Duodenal mucosa (tissue), 2 donors: ENCODE results near the gene SESTD1.
"Not testable (repeated sequence)": the region's sequence is repeated elsewhere in the genome, so short reads cannot be mapped to it uniquely, and the experiment has no call there.

Experiments used
- H3K27ac ChIP-seq: one replicate; pipeline ENCODE4 v1.7.0; 2013; ENCODE audit warnings: low read depth, low read length
- H3K27me3 ChIP-seq, 2 donors: one replicate each; pipeline ENCODE4 v1.7.0; 2013; ENCODE audit warnings: low read length in 2 of 2, control low read depth in 1 of 2; ENCODE audit not compliant: insufficient read depth in 2 of 2, control insufficient read depth in 1 of 2
- H3K36me3 ChIP-seq, 2 donors: one replicate each; pipeline ENCODE4 v1.7.0; 2013; ENCODE audit warnings: low read length in 2 of 2, control low read depth in 1 of 2; ENCODE audit not compliant: insufficient read depth in 2 of 2, control insufficient read depth in 1 of 2
- H3K4me1 ChIP-seq, 2 donors: one replicate each; pipeline ENCODE4 v1.7.0; 2013; ENCODE audit warnings: low read length in 2 of 2, control low read depth in 1 of 2; ENCODE audit not compliant: insufficient read depth in 2 of 2, control insufficient read depth in 1 of 2
- H3K4me3 ChIP-seq, 2 donors: one replicate each; pipeline ENCODE4 v1.7.0; 2013; ENCODE audit warnings: low read length in 2 of 2, low read depth in 1 of 2
- H3K9ac ChIP-seq, 2 donors: one replicate each; pipeline ENCODE4 v1.7.0; 2013; ENCODE audit warnings: low read length in 2 of 2, low read depth in 1 of 2
- H3K9me3 ChIP-seq, 2 donors: one replicate each; pipeline ENCODE4 v1.7.0; 2013; ENCODE audit warnings: low read length in 2 of 2, control low read depth in 1 of 2; ENCODE audit not compliant: control insufficient read depth in 1 of 2

SESTD1 gene

DNA sequence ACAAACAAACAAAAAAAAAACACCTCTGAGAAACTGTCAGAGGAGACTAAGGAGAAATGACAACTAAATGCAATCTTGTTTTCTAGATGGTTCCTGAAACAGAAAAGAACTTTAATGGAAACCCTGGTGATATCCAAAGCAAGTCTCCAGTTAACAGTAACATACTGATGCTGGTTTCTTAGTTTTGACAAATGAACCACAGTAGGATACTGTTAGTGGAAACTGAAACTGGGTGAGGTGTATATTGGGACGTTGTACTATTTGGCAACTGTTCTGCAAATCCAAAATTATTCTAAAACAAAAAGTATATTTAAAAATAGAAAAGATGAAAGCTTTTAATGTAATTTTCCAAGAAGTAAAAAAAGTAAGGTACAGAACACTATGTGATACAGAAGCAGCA lies 11.4 kb downstream of the SESTD1 start:
- Histone ChIP-seq H3K4me1 (peaks cover 0 to 4% of the 10 kb centered on the region in 2 donors), H3K9ac (no peak overlapping the region), H3K27ac (no peak overlapping the region), H3K9me3 (peaks cover 0 to 3% of the 10 kb centered on the region in 2 donors), H3K4me3 (no peak overlapping the region), H3K27me3 (no peaks in the 10 kb centered on the region), H3K36me3 (no peaks in the 10 kb centered on the region)

DNA sequence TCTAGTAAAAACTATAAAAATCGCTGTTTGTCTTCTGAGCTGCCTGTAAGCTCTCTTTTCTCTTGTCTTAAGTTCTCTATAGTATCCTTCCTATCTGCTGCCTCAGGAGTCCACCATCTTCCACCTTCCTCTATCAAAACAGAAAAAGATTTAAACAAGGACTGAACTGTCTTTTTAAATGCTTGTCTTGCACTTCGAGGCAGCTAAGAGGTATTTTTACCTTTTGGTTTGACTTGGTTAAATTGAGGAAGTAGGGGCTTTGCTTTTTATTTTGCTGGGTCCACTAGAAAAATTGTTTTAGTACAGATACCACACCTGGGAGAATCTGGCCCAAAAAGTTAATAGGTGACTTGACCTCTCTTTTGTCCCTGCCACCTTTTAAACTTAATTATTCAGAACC lies 12.2 kb downstream of the SESTD1 start:
- Histone ChIP-seq H3K4me3 (no peak overlapping the region), H3K27me3 (no peaks in the 10 kb centered on the region), H3K9me3 (peaks cover 0 to 3% of the 10 kb centered on the region in 2 donors), H3K4me1 (peaks cover 0 to 3% of the 10 kb centered on the region in 2 donors), H3K27ac (no peak overlapping the region), H3K36me3 (no peaks in the 10 kb centered on the region), H3K9ac (no peak overlapping the region)

DNA sequence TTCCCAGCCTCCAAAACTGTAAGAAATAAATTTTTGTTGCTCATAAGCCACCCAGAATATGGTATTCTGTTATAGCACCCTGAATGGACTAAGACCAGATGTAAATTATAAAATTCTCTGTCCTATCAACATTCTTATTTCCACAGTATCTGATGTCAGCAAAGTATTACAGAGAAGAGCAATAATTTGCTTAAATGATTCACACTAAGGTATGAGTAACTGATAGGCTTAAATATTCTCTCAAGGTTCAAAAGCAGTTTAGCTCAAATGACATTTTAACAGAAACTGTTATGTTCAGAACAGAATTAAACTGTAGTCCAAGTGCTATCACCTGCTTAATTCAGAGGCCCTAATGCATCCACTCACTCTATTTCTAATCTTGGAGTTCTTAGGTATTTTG lies 12.8 kb downstream of the SESTD1 start:
- H3K9ac ChIP-seq = no peak overlapping the region

DNA sequence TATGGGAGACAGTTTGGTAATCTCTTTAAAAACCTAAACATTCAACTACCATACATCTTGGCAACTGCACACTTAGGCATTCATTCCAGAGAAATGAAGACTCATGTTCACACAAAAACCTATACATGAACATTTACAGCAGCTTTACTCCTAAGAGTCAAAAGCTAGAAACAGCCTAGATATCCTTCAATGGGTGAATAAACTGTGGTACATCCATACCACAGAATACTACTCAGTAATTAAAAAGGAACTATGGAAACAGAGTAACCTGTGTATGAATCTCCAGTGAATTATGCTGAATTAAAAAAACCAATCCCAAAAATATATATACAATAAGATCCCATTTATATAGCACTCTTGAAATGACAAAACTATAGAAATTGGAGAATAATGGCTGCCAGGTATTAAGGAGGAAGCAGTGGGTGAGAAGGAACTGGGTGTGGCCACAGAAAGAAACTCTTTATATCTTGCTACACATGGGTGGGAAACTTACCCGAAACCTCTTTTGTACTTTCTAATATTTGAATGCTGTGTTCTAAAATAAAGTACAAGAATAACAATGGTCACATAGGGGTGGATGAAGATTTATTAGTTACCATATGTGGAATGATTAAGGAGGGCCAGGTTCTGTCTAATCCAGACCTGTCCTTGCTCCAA lies 13.7 kb downstream of the SESTD1 start:
- Histone ChIP-seq H3K9me3 (peaks cover 0 to 3% of the 10 kb centered on the region in 2 donors), H3K9ac (no peak overlapping the region), H3K27me3 (no peaks in the 10 kb centered on the region), H3K4me1 (peaks cover 0 to 3% of the 10 kb centered on the region in 2 donors), H3K36me3 (no peaks in the 10 kb centered on the region), H3K27ac (no peak overlapping the region), H3K4me3 (no peak overlapping the region)

More for the DNA sequence above, 12.8 kb downstream of the SESTD1 start:
- no peaks in the 10 kb centered on the region for H3K36me3 ChIP-seq
- H3K27ac ChIP-seq = no peak overlapping the region
- no peaks in the 10 kb centered on the region for H3K27me3 ChIP-seq
- peaks cover 0 to 3% of the 10 kb centered on the region in 2 donors for H3K9me3 ChIP-seq
- H3K4me1 ChIP-seq = peaks cover 0 to 3% of the 10 kb centered on the region in 2 donors
- no peak overlapping the region for H3K4me3 ChIP-seq

DNA sequence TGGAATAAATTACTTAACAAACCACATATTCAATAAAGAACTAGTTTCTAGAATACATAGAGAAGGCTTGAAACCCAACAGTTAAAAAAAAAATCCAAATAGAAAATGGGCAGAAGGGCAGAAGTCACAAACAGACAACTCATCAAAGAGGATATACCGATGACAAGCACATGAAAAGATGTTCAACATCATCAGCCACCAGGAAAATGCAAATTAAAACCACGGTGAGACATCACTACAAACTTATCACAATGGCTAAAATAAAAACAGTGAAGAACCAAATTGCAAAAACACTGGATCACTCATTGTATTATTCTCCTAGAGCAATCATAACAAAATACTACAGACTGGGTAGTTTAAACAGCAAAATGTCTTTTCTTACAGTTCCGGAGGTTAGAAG lies 14.5 kb downstream of the SESTD1 start:
- no peak overlapping the region for H3K4me3 ChIP-seq
- no peaks in the 10 kb centered on the region for H3K27me3 ChIP-seq
- H3K36me3 ChIP-seq = no peaks in the 10 kb centered on the region
- H3K27ac ChIP-seq = no peak overlapping the region
- peaks cover 0 to 3% of the 10 kb centered on the region in 2 donors for H3K4me1 ChIP-seq
- H3K9me3 ChIP-seq = peaks cover 0 to 3% of the 10 kb centered on the region in 2 donors
- H3K9ac ChIP-seq = no peak overlapping the region

DNA sequence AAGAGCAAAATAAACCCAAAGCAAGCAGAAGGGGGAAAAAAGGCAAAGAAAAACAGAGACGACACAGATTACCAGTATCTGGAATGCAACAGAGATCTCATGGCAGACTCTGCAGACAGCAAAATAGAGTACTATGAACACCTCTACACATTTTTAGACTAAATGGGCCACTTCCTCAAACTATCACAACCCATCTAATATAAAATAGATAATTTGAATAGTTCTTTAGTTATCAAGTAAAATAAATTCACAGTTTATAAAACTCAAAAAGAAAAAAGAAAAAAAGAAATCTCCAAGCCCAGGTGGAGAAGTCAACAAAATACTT lies 16.6 kb downstream of the SESTD1 start:
- no peaks in the 10 kb centered on the region for H3K27me3 ChIP-seq
- no peaks in the 10 kb centered on the region for H3K36me3 ChIP-seq

DNA sequence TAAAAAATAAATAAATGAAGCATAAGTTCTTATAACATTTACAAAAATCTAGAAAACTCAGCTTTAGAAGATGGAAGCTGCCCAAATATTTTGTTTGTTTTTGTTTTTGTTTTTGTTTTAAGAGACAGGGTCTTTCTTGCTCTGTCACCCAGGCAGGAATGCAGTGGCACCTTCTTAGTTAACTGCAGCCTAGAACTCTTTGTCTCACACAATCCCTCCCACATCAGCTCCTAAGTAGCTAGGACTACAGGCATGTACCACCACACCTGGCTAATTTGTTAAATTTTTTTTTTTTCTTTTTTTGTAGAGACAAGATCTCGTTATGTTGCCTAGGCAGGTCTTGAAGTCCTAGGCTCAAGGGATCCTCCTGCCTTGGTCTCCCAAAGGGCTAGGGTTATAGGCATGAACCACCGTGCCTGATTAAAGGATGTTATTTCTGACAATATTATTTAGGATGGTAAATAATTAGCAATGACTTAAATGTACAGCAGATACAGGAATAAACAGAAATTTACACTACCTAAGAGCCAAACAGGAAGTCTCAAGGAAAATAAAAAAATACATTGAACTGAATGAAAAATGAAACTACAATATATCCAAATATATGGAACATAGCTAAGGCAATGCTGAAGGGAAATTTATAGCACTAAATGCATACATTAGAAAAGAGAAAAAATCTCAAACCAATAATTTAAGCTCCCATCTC lies 17.2 kb downstream of the SESTD1 start:
- Histone ChIP-seq H3K4me3 (no peak overlapping the region), H3K27ac (no peak overlapping the region), H3K4me1 (peaks cover 0 to 3% of the 10 kb centered on the region in 2 donors), H3K27me3 (no peaks in the 10 kb centered on the region), H3K36me3 (no peaks in the 10 kb centered on the region), H3K9me3 (peaks cover 0 to 3% of the 10 kb centered on the region in 2 donors), H3K9ac (peak overlapping the region in 1 of 2 donors; percentile 15)

More for the DNA sequence above, 16.6 kb downstream of the SESTD1 start:
- H3K9me3 ChIP-seq = peaks cover 0 to 3% of the 10 kb centered on the region in 2 donors
- H3K4me1 ChIP-seq = peaks cover 0 to 3% of the 10 kb centered on the region in 2 donors
- no peak overlapping the region for H3K4me3 ChIP-seq
- no peak overlapping the region for H3K27ac ChIP-seq
- H3K9ac ChIP-seq = peak overlapping the region in 1 of 2 donors; percentile 15

DNA sequence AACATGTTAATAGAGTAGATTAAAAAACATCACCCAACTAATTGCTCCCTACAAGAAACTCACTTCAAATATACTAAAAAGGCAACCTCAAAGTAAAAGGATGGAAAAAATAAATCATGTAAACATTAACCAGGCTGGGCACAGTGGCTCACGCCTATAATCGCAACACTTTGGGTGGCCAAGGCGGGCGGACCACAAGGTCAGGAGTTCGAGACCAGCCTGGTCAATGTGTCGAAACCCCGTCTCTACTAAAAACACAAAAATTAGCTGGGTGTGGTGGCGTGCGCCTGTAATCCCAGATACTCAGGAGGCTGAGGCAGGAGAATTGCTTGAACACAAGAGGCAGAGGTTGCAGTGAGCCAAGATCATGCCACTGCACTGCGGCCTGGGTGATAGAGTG lies 18.8 kb downstream of the SESTD1 start:
- not testable (repeated sequence) for H3K27me3 ChIP-seq, H3K4me1 ChIP-seq

DNA sequence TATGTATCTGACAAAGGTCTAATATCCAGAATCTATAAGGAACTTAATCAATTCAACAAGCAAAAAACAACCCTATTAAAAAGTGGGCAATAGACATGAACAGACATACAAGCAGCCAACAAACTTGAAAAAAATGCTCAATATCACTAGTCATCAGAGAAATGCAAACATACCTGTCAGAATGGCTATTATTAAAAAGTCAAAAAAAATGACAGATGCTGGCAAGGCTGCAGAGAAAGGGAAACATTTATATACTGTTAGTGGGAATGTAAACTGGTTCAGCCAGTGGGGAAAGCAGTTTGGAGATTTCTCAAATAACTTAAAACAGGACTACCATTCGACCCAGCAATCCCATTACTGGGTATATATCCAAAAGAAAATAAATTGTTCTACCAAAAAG lies 21.6 kb downstream of the SESTD1 start:
- Histone ChIP-seq H3K9me3 (no peaks in the 10 kb centered on the region), H3K4me3 (no peak overlapping the region), H3K27me3 (no peaks in the 10 kb centered on the region), H3K36me3 (no peaks in the 10 kb centered on the region), H3K27ac (no peak overlapping the region), H3K9ac (no peak overlapping the region), H3K4me1 (peaks cover 7 to 23% of the 10 kb centered on the region in 2 donors)

More for the DNA sequence above, 18.8 kb downstream of the SESTD1 start:
- not testable (repeated sequence) for H3K9ac ChIP-seq, H3K36me3 ChIP-seq, H3K4me3 ChIP-seq, H3K27ac ChIP-seq, H3K9me3 ChIP-seq

DNA sequence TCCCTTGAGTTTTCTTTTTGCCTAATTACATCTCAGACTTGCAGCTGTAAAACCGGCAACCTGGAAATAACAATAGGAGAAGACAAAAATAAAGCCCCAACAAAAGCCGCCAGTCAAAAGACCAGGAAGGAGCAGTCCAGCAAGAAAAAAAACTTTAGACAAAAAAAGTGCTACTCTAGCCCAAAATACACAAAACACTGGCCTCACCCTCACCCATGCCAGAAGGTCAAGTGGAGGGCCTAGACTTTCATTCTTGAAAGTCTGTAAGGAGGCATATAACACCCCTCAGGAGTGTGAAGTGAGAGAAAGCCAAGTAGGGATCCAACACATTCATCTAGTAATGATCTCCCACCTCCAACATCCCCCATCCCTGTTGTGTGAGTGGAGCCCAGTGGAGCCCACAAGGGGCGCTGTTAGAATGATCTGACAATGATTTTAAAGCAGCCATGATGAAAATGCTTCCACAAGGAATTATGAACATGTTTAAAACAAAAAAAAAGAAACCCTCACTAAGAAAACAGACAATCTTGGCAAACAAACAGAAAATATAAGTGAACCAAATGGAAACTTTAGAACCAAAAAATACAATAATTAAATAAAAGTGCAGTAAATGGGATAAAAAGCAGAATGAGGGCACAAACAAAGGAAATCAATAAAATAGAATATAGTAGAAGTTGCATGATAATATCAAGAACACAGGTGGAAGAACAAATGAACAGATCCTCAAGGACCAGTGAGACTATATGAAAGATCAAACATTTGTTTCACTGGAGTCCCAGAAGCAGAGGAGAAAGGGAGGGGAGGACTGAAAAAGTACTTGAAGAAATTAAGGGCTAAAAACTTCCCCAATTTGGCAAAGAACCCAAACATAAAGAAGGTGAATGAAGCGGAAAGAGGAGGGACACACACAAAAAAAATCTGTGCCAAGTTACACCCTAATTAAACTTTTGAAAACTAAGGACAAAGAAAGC lies 23.9 kb downstream of the SESTD1 start:
- Histone ChIP-seq H3K4me3 (no peak overlapping the region), H3K27ac (no peak overlapping the region), H3K27me3 (no peaks in the 10 kb centered on the region), H3K9me3 (no peaks in the 10 kb centered on the region), H3K36me3 (no peaks in the 10 kb centered on the region), H3K4me1 (peaks cover 7 to 20% of the 10 kb centered on the region in 2 donors), H3K9ac (no peak overlapping the region)
